GM19328 (cell line): ENCODE measurements around the gene ASB2.

Experiments used
- ATAC-seq: cut with Tn5 transposase; IDR thresholded peaks from one replicate; pipeline ENCODE4 v1.9.1; 2021; ENCODE audit warnings: mild to moderate bottlenecking, moderate library complexity; ENCODE audit not compliant: unreplicated experiment

The ASB2 gene

GRCh38 chr14:93976477-93977057 lies at the start of gene ASB2:
Gene ASB2, minus strand, starts transcription at chr14:93976570. Its CDS starts 12,031 bp downstream, at chr14:93964539.
- ATAC-seq = no peak

- ATAC-seq = no peak
Observed at GRCh38 chr14:94025720-94026119, 49.4 kb upstream of the ASB2 start.

GRCh38 chr14:94024549-94024948 lies 48.2 kb upstream of the ASB2 start:
- no peak for ATAC-seq

GRCh38 chr14:94022532-94023411 lies 46.4 kb upstream of the ASB2 start:
- ATAC-seq = no peak

GRCh38 chr14:94021416-94022157 lies 45.2 kb upstream of the ASB2 start:
- ATAC-seq = no peak

GRCh38 chr14:94021001-94021400 lies 44.6 kb upstream of the ASB2 start:
- ATAC-seq = no peak

- no peak for ATAC-seq
Observed at GRCh38 chr14:94020267-94020666, 43.9 kb upstream of the ASB2 start.

- ATAC-seq = no peak
Observed at GRCh38 chr14:94019329-94019728, 43.0 kb upstream of the ASB2 start.

- no peak for ATAC-seq
Observed at GRCh38 chr14:94018308-94018707, 41.9 kb upstream of the ASB2 start.

- ATAC-seq = no peak
Observed at GRCh38 chr14:94016446-94016976, 40.1 kb upstream of the ASB2 start.

- no peak for ATAC-seq
Observed at GRCh38 chr14:94015223-94015622, 38.9 kb upstream of the ASB2 start.

GRCh38 chr14:94014382-94014781 lies 38.0 kb upstream of the ASB2 start:
- no peak for ATAC-seq

- ATAC-seq = no peak
Observed at GRCh38 chr14:94011795-94012194, 35.4 kb upstream of the ASB2 start.

- no peak for ATAC-seq
Observed at GRCh38 chr14:94010625-94011024, 34.3 kb upstream of the ASB2 start.

- peak; percentile 51 for ATAC-seq
Observed at GRCh38 chr14:94009767-94010166, 33.4 kb upstream of the ASB2 start.

- no peak for ATAC-seq
Observed at GRCh38 chr14:94008234-94008633, 31.9 kb upstream of the ASB2 start.

GRCh38 chr14:94005324-94006073 lies 29.1 kb upstream of the ASB2 start:
- ATAC-seq = no peak

GRCh38 chr14:94004015-94004414 lies 27.6 kb upstream of the ASB2 start:
- ATAC-seq = no peak

GRCh38 chr14:94003397-94003796 lies 27.0 kb upstream of the ASB2 start:
- no peak for ATAC-seq

- no peak for ATAC-seq
Observed at GRCh38 chr14:94001501-94002396, 25.4 kb upstream of the ASB2 start.
